Measurements from ENCODE around the gene KCNH6. TPM values are rescaled to one million over a fixed set of nuclear protein-coding genes. Genes with fewer than 3 reads are reported as not detected.

KCNH6 gene
- total RNA-seq, 1 experiment from 2014 or later: not detected

DNA sequence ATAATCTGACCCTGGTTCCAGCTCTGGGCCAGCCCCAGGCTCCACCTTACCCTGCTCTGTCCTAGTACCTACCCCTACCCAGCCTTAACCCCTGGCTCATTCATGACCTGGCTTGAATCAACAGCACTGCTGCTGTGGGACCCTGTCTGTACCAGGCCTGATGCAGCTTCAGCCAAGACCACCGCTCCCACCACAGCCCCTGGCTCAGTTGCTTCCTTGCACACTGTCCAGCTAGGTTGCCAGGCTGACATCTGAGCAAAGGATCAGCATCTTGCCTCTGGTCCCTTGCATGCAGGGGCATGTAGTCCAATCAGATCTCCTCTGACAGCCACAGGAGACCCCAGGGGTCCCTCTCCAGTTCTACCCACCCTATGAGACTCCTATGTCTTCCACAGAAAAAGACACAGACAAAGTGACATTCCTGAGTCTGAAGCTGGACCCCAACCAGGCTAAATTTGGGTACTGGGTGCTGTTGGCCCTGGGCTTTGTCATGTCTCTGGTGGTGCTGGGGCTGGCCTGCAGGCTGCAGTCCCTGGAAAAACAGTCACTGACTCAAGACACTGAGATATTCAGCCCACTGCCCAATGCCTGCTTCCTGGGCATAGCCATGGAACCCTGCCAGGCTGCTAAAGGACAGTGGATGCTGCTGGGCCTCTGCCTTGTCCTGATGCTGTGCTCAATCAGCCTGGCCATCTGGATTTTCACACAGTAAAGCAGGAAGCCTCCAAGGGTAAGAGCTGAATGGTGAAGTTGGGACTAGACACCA is 3.9 kb upstream of the KCNH6 start:
- H3K36me3 ChIP-seq: no peaks in the 10 kb centered on the region
- H3K9me3 ChIP-seq: no peaks in the 10 kb centered on the region
- no peak overlapping the region for H3K4me3 ChIP-seq
- DNase-seq: no peak
- peaks cover 25% of the 10 kb centered on the region; the same call in 1 of the 2 replicates for H3K27me3 ChIP-seq

DNA sequence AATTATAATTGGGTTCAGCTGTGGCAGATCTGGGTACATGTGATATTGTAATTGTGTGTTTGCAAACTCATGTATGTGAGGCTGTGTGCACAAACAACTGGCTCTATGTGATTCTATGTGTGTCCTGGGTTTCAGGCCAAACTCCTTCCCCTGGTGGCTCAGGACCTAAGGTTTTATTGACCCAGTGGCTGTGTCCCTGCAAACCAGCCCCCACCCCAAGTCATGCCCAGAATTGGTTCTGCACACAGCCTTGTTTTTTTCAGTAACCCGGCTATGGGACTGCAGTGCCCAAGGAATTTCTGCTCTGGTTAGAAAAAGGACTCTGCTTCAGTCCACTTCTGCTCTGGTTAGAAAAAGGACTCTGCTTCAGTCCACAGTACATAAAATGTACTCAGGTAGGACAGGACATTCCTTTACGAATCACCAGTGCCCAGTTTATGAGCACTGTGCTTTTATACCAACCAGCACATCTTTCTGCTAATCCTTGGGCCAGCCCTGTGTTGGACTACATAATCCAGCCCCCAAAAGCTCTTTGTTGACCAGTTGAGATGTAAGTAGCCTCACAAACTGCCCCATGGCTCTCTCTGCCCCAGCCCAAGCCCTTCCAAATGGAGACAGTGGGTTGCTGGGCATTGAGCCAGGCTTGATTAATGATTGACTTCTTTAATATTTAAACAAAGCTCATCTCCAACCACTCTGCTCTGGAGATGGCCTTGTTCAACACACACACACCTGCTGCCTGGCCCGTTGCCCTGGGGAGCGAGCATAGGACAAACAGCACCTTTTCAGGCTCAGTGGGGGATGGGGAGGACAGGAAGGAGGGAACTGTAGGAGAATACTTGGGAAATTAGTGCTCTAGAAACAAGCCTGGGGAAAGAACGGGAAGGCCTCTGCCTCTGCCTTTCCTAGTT is 2.9 kb upstream of the KCNH6 start:
- Histone ChIP-seq H3K27me3 (peaks cover 18% of the 10 kb centered on the region; the same call in 1 of the 2 replicates), H3K4me3 (no peak overlapping the region), H3K36me3 (no peaks in the 10 kb centered on the region), H3K9me3 (no peaks in the 10 kb centered on the region)
- no peak for DNase-seq

DNA sequence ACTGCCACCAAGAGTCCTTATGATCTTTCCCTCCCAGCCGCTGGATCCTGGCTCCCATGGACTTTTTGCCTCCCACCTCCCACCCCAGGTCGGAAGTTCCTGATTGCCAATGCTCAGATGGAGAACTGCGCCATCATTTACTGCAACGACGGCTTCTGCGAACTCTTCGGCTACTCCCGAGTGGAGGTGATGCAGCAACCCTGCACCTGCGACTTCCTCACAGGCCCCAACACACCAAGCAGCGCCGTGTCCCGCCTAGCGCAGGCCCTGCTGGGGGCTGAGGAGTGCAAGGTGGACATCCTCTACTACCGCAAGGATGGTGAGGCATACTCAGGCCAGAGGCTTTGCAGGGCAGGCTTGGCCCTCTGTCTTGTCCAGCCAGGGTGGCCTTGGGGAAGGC is 893 bp downstream of the KCNH6 start:
- no peaks in the 10 kb centered on the region; the same call in 1 of the 2 replicates for H3K27me3 ChIP-seq
- no peak overlapping the region for H3K4me3 ChIP-seq
- H3K36me3 ChIP-seq: no peaks in the 10 kb centered on the region
- no peaks in the 10 kb centered on the region for H3K9me3 ChIP-seq
- DNase-seq: no peak

DNA sequence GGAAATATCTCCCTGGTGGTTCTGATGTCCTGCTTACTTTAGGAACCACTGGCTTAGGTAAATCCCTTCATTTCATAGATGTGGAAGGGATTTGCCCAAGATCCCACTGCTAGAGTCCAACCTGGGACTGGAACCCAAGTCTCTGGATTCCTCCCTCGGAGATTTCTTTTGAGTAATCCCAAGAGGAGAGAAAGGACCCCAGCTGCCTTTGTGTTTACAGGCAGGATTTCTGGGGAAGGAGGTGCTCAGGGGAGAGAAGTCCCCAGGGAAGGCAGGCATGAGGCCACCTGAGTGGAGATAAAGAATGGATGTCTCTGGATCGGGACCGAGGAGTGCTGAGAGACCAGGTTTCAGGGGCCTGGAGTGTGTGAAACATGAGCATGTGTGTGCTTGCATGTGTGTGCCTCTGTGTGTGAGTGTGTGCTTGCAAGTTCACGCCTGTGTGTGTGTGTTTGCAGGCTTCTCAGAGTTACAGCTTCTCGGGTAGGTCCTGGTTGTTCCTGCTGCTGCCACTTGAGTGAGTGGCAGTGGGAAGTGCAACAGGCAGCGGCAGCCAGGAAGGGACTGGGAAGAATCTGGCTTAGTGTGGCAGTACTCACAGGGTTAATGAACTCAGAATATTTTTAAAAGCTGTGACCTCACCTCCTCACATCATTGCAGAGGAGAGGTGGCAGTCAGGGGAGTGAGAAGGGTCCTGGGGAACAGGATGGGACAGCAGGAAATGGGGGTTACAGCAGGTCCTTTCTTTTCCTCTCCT is 2.2 kb downstream of the KCNH6 start:
- Histone ChIP-seq H3K36me3 (no peaks in the 10 kb centered on the region), H3K9me3 (no peaks in the 10 kb centered on the region), H3K27me3 (no peaks in the 10 kb centered on the region; the same call in 1 of the 2 replicates), H3K4me3 (no peak overlapping the region)
- DNase-seq: no peak

DNA sequence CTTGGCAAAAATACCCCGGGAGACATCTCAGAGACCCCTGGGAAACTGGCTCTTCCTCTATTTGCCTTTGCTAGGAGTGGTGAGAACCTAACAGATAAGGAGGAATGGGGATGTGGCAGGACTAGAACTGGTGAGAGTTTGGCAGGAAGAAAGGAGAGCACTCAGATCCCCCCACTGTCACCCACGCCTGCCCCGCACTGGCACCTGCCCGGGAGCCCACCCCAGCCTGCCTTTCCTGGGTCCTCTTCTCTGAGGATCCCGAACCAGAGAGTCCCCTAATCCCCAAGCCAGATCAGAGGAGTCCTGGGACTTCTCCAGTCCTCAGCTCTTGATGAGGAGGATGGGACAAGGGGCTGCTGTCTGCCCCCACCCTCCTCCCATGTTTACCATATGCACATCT is 3.7 kb downstream of the KCNH6 start:
- Histone ChIP-seq H3K36me3 (no peaks in the 10 kb centered on the region), H3K9me3 (no peaks in the 10 kb centered on the region), H3K4me3 (no peak overlapping the region), H3K27me3 (no peaks in the 10 kb centered on the region; the same call in 1 of the 2 replicates)
- no peak for DNase-seq

DNA sequence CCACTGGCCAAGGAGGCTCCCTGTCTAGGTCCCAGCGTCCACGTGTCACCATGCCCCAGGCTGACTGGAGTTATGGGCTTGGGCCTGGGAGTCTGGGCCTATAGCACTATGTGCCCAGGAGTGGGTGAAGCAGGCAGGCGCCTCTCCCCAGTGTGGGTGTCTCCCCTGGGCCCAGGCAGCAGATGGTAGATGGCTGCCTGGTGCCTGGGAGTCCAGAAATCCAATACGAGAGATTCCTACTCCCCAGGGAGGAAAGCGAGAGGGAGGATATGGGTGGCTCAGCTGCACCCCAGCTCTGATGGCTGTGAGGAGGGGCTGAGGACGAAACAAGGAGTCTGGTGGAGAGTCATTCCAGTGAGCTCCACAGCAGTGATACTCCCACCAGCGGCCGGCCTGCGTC is 5.0 kb downstream of the KCNH6 start:
- H3K9me3 ChIP-seq: no peaks in the 10 kb centered on the region
- H3K4me3 ChIP-seq: no peak overlapping the region
- no peaks in the 10 kb centered on the region for H3K36me3 ChIP-seq
- no peak for DNase-seq
- no peaks in the 10 kb centered on the region; the same call in 1 of the 2 replicates for H3K27me3 ChIP-seq

DNA sequence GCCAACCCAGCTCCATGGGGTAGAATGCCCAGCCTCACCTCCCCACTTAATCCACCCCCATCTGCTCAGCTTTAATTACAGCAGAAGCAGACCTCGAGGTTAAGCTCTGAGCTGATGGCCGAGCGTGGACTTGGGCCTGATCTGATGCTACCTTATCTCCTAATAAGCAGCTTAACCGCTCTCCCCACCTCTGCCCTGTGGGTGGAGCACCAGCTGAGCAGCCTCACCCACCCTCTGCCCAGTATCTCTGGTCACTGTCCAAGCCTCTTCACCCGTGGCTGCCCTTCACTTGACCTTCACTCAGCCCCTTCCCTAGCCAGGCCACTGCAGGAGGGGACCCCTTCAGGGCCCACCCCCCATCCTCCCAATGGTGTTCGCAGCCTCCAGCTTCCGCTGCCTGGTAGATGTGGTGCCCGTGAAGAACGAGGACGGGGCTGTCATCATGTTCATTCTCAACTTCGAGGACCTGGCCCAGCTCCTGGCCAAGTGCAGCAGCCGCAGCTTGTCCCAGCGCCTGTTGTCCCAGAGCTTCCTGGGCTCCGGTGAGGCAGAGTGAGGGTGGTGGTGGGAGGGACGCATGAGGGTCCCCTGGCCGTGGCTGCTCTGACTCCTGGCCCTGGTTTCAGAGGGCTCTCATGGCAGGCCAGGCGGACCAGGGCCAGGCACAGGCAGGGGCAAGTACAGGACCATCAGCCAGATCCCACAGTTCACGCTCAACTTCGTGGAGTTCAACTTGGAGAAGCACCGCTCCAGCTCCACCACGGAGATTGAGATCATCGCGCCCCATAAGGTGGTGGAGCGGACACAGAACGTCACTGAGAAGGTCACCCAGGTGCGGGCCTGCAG is 6.8 kb downstream of the KCNH6 start:
- Histone ChIP-seq H3K36me3 (no peaks in the 10 kb centered on the region), H3K4me3 (no peak overlapping the region), H3K27me3 (no peaks in the 10 kb centered on the region; the same call in 1 of the 2 replicates), H3K9me3 (no peaks in the 10 kb centered on the region)
- DNase-seq: no peak

DNA sequence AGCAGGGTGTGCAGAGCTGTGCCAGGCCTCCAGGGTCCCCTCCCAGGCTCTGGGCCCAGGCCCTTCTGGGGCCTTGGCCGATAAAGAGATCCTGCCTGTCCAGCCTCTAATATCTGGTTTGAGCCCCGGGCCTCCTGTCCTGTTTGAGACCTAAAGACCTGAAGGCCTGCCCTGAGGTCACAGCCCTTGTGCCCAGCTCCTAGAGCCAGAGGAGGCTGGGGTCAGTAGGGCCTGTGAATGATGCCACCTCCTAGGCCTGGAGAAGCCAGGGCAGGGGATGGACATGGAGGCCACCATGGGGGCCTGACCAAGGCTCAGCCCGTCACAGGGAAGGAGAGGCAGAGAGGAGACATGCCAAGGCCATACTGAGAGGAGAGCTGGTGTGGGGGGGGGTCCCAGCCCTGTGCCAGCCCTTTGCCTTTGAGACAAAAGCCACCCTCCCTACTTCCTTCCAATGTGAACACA is 7.4 kb downstream of the KCNH6 start:
- H3K4me3 ChIP-seq: no peak overlapping the region
- DNase-seq: no peak
- no peaks in the 10 kb centered on the region; the same call in 1 of the 2 replicates for H3K27me3 ChIP-seq
- no peaks in the 10 kb centered on the region for H3K9me3 ChIP-seq
- no peaks in the 10 kb centered on the region for H3K36me3 ChIP-seq

DNA sequence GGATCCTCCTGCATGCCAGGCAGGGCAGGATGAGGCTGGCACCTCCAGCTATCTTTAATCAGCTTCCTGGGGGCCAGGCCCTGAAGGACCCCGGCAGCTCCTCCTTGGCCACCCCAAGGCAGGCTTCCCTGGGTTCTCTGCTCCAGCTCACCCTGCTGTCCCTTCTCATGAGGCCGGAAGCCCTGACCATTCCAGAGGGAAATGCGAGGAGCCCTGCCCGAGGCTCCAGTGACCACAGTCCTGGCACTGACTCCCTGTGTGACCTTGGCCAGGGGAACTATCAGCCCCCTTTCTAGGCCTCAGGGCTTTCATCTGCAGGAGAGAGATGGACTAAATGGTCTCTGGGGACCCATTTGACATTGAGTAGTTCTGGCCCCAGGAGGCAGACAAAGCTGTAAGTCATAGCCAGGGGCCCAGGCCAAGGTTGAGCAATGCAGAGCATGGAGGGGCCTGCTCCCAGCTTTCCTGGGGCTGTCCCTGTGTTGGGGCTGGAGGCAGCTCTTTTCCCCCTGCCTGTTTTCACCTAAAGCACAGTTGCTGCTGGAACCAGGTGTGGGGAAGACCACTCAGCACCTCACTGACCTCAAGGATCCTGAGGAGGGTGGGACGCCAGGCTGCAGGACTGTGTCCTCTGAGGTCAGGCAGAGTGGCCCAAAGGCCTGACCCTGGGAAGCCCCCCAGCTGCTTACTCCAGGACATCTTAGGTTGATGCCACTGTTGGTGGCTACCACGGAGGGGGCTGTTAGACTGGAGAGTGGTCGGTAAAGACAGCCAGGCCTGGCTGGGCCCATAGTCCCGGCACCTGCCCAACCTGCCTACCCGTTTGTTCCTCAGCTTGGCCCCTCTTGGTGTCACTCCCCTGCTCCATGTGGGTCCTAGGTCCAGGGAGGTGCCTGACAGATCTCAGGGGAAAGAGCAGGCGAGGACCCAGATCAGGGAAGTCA is 8.1 kb downstream of the KCNH6 start:
- Histone ChIP-seq H3K27me3 (no peaks in the 10 kb centered on the region), H3K9me3 (no peaks in the 10 kb centered on the region)
- DNase-seq: no peak

DNA sequence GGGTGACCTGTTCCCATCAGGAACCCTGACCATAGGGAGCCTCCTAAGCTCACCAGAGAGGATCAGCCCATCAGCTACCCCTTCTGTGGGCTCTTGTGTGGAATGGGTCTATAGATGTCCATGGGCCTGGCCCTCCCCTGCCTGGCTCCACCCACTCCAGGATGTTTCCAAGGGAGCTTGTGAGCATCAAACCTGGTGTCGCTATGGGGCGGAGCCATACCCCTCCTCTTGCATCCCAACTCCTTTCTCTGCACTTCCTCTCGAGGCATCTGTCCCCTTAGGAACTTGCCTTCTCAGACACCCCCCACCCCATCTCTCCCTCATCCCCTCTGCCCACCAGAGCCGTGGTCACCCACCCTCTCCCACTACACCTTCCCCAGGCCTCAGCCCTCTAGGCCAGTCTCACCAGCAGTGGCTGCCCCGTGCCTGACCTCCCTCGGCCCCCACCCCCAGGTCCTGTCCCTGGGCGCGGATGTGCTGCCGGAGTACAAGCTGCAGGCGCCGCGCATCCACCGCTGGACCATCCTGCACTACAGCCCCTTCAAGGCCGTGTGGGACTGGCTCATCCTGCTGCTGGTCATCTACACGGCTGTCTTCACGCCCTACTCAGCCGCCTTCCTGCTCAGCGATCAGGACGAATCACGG is 10.4 kb downstream of the KCNH6 start:
- Histone ChIP-seq H3K9me3 (no peaks in the 10 kb centered on the region), H3K4me3 (no peak overlapping the region), H3K36me3 (no peaks in the 10 kb centered on the region), H3K27me3 (no peaks in the 10 kb centered on the region; the same call in 1 of the 2 replicates)
- DNase-seq: no peak

More for the DNA sequence above, 8.1 kb downstream of the KCNH6 start:
- Histone ChIP-seq H3K36me3 (no peaks in the 10 kb centered on the region), H3K4me3 (no peak overlapping the region)

DNA sequence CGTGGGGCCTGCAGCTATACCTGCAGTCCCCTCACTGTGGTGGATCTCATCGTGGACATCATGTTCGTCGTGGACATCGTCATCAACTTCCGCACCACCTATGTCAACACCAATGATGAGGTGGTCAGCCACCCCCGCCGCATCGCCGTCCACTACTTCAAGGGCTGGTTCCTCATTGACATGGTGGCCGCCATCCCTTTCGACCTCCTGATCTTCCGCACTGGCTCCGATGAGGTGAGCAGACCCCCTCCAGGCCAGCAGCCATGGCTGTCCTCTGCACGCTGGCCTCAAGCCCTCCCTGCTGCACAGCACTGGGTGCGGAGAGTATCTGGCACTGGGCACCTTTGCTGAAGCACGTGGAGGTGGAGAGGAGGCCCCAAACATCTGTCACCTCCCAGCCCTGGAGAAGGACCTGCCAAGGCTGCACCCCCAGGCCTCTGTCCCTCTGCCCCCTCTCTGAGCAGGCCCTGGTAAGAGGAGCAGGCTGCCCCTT is 11.0 kb downstream of the KCNH6 start:
- Histone ChIP-seq H3K4me3 (no peak overlapping the region), H3K27me3 (no peaks in the 10 kb centered on the region; the same call in 1 of the 2 replicates), H3K9me3 (no peaks in the 10 kb centered on the region), H3K36me3 (no peaks in the 10 kb centered on the region)
- no peak for DNase-seq

DNA sequence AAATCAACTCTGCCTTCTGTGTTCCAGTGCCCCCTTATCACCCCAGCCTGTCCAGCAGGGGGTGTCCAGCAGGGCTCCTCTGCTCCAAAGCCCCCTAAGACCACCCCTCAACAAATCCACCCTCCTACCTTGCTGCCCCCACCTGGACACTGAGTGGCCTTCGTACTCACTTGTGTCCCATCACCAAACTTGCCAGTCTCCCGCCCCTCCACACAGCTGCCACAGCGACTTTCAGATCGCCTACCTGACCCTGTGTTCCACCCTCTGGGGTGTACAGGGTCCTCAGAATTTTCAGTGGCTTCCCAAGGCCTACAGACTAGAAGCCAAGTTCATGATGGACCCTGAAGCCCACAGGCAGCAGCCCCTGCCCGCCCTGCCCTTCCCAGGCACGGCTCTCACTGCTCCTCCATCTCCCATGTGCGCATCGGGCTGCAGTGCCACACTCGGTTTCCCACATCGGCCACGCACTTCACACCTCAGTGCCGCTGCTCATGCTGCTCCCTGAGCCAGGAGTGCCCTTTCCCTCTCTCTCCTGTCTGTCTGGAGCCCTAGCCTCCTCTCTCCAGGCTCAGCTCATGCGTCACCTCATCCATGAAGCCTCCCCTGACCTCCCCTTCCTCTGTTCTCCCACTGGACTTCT is 11.8 kb downstream of the KCNH6 start:
- Histone ChIP-seq H3K9me3 (no peaks in the 10 kb centered on the region), H3K27me3 (no peaks in the 10 kb centered on the region; the same call in 1 of the 2 replicates), H3K36me3 (no peaks in the 10 kb centered on the region), H3K4me3 (no peak overlapping the region)
- no peak for DNase-seq

DNA sequence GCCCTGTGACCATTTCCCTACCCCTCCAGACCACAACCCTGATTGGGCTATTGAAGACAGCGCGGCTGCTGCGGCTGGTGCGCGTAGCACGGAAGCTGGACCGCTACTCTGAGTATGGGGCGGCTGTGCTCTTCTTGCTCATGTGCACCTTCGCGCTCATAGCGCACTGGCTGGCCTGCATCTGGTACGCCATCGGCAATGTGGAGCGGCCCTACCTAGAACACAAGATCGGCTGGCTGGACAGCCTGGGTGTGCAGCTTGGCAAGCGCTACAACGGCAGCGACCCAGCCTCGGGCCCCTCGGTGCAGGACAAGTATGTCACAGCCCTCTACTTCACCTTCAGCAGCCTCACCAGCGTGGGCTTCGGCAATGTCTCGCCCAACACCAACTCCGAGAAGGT is 12.5 kb downstream of the KCNH6 start:
- H3K9me3 ChIP-seq: no peaks in the 10 kb centered on the region
- H3K4me3 ChIP-seq: no peak overlapping the region
- no peak for DNase-seq
- no peaks in the 10 kb centered on the region for H3K36me3 ChIP-seq
- H3K27me3 ChIP-seq: no peaks in the 10 kb centered on the region; the same call in 1 of the 2 replicates

DNA sequence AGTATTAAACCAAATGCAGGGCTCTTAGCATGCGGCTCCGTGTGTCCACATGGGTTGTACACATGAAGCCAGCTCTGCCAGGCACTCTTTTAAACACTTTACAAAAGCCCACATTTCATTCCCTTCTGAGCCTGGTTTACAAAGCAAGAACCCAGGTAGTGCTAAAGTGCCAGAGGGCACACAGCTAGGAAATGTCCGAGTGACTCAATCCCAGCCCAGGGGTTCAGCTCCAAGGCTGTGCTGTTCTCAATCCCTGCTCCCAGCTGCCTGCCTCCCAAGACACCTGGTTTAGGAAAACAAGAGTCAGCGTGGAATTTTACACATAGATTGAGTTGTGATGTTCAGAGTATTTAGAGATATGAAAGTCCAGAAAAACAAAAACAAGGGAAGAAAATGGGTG is 13.8 kb downstream of the KCNH6 start:
- no peak for DNase-seq
- H3K9me3 ChIP-seq: no peaks in the 10 kb centered on the region
- no peaks in the 10 kb centered on the region for H3K36me3 ChIP-seq
- no peak overlapping the region for H3K4me3 ChIP-seq
- H3K27me3 ChIP-seq: no peaks in the 10 kb centered on the region; the same call in 1 of the 2 replicates

Measured in MG63 (cell line).